ELF-1 (cell line): ENCODE results near the gene TFEB.
A peak's percentile ranks its signal among the peaks of the same experiment; 100 is the strongest.

Source experiments
- DNase-seq: peaks from one replicate; pipeline ENCODE4 v3.0.0-alpha.2; 2016; ENCODE audit warnings: low read depth, low spot score

TFEB gene

GRCh38 chr6:41706876-41707564, 28.4 kb downstream of the TFEB start:
- no peak for DNase-seq

- DNase-seq: peak; percentile 88
Measured at GRCh38 chr6:41705996-41706835, 29.2 kb downstream of the TFEB start.

DNA sequence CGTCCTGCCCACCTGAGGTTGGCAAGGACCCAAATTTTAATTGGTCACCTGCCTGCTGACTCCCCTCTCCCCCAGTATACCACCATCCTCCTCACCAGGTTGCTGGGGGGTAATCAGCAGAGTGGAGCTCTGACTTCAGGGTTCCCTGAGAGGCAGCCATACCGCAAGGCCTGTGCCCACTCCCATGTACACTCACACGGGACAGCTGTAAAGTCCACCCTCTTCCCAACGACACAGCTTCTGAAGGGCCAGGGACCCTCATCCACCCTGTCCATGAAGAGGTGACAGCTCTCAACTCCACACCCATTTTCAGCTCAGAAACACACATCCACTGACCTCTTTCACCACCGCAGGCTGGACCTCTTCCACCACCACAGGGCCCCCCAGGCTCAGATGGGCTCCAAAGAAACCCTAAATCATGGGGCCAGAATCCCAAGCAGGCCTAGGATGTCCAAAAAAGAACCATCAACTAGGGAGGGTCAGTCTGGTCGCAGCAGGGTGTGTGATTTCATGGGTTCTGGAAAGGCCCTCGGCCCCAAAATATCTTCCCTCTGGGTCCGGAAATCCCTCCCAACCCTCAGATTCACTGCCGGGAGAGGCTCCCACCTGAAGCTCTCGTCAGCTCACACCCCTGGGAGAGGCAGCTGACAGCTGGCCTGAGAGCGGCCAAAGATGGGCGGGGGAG, 30.0 kb downstream of the TFEB start:
- no peak for DNase-seq

DNA sequence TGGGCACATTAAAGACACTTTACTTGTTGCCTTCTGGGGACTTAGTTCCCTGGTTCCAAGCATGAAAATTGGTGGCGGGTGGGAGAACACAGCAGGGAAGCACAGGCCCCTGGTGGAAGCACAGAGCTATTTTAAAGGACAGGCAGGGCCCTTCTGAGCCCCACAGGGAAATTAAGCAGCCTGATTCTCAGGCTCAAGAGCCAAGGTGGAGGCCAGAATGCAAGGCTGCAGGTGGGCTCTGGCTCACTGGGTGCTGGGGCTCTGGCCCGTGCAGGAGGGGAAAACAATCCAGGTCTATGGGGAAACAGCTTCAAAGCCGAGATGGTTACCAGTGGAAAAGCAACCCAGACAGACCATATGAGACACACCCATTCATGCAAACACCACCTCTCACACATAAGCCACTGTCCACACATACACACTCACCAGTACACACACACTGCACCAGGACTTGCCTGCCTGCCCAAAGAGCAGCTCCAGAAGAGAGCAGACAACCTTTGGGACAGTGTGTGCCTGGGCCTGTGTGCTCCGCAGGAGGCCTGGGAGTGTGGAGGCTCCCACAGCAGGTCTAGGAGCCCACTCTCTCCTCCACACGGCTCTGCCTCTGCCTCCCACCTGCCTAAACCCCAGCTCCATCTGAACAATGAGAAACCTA, 30.6 kb downstream of the TFEB start:
- no peak for DNase-seq

GRCh38 chr6:41704028-41704427, 31.4 kb downstream of the TFEB start:
- no peak for DNase-seq

DNA sequence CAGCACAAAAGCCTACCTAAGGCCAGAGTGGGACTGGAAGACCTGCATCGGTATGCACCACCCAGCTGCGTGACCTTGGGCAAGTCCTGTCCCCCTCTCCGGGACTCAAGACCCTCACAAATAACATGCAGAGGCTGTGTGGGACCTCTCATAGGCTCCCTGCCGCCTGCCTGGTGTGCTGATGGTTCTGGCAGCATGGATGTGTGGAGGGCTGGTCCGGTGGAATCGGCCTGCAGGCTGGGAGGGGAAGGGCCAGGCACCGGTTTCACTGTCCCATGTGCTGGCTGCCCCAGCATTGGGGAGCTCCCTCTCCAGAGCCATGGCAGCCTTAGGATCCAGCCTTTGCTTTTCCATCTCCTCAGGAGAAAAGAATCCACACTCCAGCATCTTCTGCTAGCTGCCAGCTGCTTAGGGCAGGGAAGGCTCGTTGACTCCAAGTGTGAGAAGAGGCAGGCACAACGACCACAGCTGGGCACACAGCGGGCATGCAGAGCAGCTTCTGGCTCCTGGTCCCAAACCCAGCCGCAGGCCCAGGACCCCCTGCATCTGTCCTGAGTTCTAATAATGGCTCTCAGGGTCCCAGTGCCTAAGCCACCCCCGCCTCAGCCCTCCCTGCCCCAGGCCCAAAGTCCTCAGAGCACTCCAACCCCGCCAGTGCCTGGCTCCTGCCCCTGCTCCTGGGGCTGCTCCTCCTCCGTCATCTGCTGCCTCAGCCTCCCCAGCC, 32.5 kb downstream of the TFEB start:
- no peak for DNase-seq

DNA sequence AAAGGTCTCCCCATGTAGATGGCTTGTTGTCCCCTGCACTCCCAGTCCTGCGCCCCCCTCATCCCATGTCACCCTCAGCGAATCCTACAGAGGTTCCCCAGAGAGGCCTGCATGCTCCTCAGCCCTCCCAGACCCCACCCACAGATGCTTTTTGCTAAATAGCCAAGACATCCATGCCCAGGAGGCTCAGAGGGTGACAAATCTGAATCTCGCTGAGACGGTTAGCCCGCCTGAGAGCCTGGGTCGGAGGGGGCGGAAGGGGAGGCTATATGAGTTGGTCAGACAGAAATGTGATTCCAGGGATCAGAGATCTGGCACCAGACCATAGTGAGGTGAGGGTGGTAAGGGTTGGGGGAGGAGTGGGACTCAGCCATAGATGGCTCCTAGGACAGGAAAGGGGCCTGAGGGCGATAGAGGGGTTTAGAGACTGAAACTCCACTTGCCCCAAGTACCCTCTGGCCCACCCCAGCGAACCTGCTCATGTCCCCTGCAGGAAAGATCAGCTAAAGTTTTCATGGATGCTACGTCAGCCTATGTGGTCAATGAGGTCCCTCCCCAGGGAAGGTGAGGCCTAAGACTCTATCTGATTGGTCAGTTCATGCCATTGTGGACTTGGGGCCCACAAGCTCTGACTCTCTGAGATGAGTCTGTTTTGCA, 33.2 kb downstream of the TFEB start:
- no peak for DNase-seq

GRCh38 chr6:41700463-41701347, 34.7 kb downstream of the TFEB start:
- peak; percentile 59 for DNase-seq

DNA sequence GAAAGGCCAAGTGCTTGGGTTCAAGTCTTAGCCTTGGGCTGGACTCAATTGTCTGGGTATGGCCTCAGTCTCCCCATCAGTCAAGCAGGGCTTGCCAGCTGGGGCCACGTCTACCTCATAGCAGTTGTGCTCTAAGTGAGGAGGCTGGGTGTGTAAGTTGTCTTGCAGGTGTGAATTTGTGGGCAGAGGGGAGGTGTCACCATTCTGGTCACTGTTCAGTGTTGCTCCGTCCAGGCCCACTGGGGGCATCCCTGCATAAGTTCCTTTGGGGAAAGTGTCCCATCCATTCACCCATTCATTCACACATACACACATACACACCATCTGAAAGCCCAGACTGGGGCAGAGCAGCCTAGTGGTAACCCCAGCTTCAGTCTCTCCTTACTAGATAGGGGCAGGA, 36.3 kb downstream of the TFEB start:
- no peak for DNase-seq

DNA sequence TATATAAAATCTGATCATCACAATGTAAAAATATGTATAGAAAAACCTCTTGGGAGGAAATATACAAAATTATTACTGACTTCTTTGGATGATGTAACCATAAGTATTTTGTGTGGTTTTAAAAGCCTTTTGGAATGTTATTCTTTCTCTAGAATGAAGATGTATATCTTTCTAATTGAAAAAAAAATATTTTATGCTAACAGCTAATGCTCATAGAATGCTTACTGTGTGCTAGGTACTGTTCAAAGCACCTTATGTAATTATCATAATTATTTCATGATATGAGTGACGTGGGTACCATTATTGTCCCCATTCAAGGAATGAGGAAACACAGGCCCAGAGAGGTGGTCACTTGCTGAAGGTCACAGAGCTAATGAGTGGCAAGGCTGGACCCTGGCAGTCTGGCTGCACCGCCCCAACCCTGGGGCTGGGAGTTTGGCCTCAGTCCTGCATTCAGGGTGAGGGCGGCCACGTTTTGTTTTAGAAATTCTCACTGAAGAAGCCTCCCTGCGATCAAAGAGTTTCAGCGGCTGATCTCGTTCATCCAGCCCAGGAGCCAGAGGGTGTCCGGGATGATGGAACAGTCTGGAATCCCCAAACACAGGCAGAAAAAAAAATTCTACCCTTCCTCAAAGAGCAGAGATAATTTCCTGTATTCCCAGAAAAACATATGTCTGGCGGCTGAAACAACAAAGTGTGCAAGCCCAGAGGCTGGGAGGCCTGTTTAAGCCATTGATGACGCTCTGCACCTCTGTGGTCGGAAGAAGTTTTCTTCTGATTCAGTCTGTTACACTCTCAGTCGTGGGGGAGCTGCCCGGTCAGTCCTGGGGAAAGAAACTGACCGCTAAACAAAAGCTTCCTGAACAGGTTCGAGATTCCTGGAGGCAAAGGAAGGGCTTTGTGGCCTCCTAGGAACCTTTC, 37.3 kb downstream of the TFEB start:
- peak; percentile 73 for DNase-seq

DNA sequence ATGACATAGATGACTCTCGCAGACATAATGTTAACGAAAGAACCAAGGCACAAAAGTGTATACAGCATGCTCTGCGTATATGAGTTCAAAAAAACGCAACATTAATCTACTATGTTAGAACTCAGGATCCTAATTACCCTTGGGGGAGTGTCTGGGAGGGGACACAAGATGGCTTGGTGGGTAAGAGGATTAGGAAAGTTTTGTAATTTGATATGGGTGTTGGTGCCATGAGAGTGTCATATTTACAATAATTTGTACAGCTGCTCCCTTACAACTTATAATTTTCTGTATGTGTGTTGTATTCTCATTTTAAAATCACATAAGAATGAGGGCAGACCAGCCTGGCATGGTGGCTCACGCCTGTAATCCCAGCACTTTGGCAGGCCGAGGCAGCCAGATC, 38.6 kb downstream of the TFEB start:
- no peak for DNase-seq

DNA sequence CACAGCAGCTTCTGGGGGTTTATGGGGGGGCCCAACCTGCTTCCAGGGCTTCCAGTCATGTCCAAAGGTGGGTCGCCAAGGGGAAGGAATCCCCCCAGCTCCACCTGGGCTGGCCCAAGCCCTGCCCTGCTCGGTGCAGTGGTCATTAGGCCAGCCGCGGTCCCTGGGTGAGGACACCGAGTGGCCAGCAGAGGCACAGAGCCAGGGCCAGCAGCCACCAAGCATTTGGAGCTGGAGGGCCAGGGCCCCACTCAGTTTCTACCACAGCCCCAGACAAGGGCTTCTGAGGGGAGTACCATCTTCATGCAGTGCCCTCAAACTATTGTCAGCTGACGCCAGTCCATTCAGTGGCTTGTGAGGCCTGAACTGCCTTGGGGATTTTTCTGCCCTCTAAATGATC, 39.6 kb downstream of the TFEB start:
- DNase-seq: no peak

- no peak for DNase-seq
Measured at GRCh38 chr6:41694815-41695526, 40.4 kb downstream of the TFEB start.

DNA sequence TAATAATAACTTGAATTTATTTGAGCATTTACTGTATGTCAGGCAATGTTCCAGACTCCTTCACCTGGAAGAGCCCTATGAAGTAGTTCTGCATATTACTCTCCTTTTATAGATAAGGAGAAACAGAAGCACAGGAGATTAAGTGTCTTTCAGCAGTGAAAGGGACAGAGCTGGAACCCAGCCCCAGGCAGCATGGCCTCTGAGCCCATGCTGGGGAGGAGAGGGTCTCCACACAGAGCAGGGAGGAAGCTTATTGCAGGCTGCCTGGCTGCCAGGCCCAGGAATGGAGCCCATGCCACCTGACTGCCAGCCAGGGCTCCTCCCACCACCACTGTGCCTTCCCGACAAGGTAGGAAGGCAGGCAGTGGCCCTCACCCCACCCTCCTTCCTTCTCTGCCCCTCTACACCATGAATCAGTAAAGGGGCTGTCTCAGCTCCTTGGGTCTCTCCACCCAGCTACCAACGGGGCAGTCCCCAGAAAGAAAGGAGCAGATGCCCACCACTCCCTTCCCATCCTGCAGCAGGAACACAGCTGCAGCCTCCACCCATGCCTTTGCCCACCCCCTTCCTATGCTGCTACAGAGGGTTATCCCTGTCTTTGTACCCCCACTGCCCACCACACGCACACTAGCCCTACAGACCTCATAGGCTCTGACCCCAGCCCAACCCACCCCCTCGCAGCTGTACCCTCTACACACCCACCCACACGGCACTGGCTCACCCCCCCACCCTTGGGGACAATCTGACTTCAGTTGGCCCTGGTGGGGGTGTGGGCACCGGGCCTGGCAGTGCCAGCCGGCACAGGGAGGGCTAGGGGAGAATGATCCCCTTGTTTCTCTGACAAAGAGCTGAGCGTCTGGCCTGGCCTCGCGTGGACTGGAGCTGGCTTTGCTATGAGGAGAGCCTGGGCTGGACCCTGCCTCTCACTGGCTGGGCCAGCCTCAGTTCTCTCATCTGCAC, 41.8 kb downstream of the TFEB start:
- no peak for DNase-seq

DNA sequence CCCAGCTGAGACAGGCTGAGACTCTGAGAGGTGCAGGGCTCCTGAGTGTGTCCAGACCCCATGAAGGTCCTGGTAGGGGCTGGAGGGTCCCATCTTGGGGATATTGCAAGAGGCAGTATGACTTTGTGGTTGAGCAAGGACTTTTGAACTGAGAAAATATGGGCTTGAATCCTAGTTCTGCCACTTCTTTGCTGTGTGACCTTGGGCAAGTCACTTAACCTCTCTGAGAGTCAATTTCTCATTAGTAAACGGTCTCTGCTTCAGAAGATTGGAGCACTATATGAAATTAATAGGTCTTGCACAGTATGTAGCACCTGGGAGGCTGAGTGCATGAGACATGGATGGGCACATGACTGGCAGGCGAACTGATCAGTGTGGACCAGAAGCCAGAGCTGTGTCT, 42.7 kb downstream of the TFEB start:
- DNase-seq: no peak

- no peak for DNase-seq
Measured at GRCh38 chr6:41692080-41692675, 43.2 kb downstream of the TFEB start.
